GM19351 (cell line): Measurements from ENCODE around the gene CCDC78.
"Not testable (repeated sequence)": the region's sequence is repeated elsewhere in the genome, so short reads cannot be mapped to it uniquely, and the experiment has no call there.

Experiments
- ATAC-seq: cut with Tn5 transposase; IDR thresholded peaks from one replicate; pipeline ENCODE4 v1.9.1; 2021; ENCODE audit warnings: mild to moderate bottlenecking, moderate library complexity; ENCODE audit not compliant: unreplicated experiment

The CCDC78 gene

GRCh38 chr16:761625-762513, 35.6 kb upstream of the CCDC78 start:
- no peak for ATAC-seq

GRCh38 chr16:760545-761343, 34.5 kb upstream of the CCDC78 start, which contains the start of gene MSLN:
Gene MSLN, plus strand, starts transcription at chr16:760734. Its CDS starts 1,947 bp downstream, at chr16:762681.
- no peak for ATAC-seq

- no peak for ATAC-seq
Observed at GRCh38 chr16:760065-760464, 33.8 kb upstream of the CCDC78 start.

- no peak for ATAC-seq
Observed at GRCh38 chr16:759110-759910, 33.1 kb upstream of the CCDC78 start.

- ATAC-seq: no peak
Observed at GRCh38 chr16:756428-756827, 30.2 kb upstream of the CCDC78 start.

- no peak for ATAC-seq
Observed at GRCh38 chr16:754656-755055, 28.4 kb upstream of the CCDC78 start.

GRCh38 chr16:754121-754607, 27.9 kb upstream of the CCDC78 start:
- not testable (repeated sequence) for ATAC-seq

GRCh38 chr16:752007-752312, 25.7 kb upstream of the CCDC78 start:
- no peak for ATAC-seq

- ATAC-seq: no peak
Observed at GRCh38 chr16:751152-752006, 25.1 kb upstream of the CCDC78 start.

- no peak for ATAC-seq
Observed at GRCh38 chr16:750485-750884, 24.2 kb upstream of the CCDC78 start.

- no peak for ATAC-seq
Observed at GRCh38 chr16:749010-749409, 22.8 kb upstream of the CCDC78 start.

GRCh38 chr16:747978-748746, 21.9 kb upstream of the CCDC78 start:
- no peak for ATAC-seq

GRCh38 chr16:746637-747036, 20.4 kb upstream of the CCDC78 start:
- no peak for ATAC-seq

GRCh38 chr16:745739-746138, 19.5 kb upstream of the CCDC78 start:
- ATAC-seq: no peak

- no peak for ATAC-seq
Observed at GRCh38 chr16:743794-744500, 17.7 kb upstream of the CCDC78 start.

GRCh38 chr16:742894-743293, 16.7 kb upstream of the CCDC78 start:
- ATAC-seq: not testable (repeated sequence)

GRCh38 chr16:741986-742629, 15.9 kb upstream of the CCDC78 start:
- no peak for ATAC-seq

- peak; percentile 55 for ATAC-seq
Observed at GRCh38 chr16:740764-741505, 14.7 kb upstream of the CCDC78 start, which contains the start of gene CIAO3. Gene CIAO3, minus strand, starts transcription at chr16:740997. Its CDS starts 12 bp downstream, at chr16:740985.
